OCI-LY1 (cell line): ENCODE data around the gene DCAF4L1.

Experiments used
- CTCF ChIP-seq: fragments of 200-600 bp; sonication (generic), shearing (Covaris generic); IDR thresholded peaks from 2 replicates; pipeline ENCODE4 v1.5.1; 2017; ENCODE audit warnings: mild to moderate bottlenecking, antibody characterized with exemption, low read length, moderate library complexity, mixed read lengths
- EZH2 ChIP-seq: fragments of 200-600 bp; sonication (generic), shearing (Covaris generic); IDR thresholded peaks from 2 replicates; pipeline ENCODE4 v1.8.0; 2017; ENCODE audit warnings: borderline replicate concordance, mixed run types, mild to moderate bottlenecking, antibody characterized with exemption, low read length, moderate library complexity, mixed read lengths

GRCh38 chr4:41977709-41978108 lies 3.8 kb upstream of the DCAF4L1 start:
- no peak for TF ChIP-seq CTCF
- TF ChIP-seq EZH2 = no peak
